Lower leg skin (tissue), 3 donors: ENCODE results near the gene NRGN.

Experiments
- CTCF ChIP-seq, 3 donors: fragments of 450-650 bp; IDR thresholded peaks; one replicate each; pipeline ENCODE4 v1.5.1; 2016; ENCODE audit warnings: antibody characterized with exemption in 3 of 3, mild to moderate bottlenecking in 3 of 3, moderate library complexity in 2 of 3
- POLR2A ChIP-seq, 2 donors: fragments of 450-650 bp; IDR thresholded peaks; one replicate each; pipeline ENCODE4 v1.6.1; 2016 to 2017; ENCODE audit warnings: antibody characterized with exemption in 2 of 2, mild to moderate bottlenecking in 1 of 2, moderate library complexity in 1 of 2

- TF ChIP-seq CTCF (IDR thresholded peaks at IDR 0.05): no peak
- no peak for TF ChIP-seq POLR2A (IDR thresholded peaks at IDR 0.05)
These were observed 7.0 kb downstream of the NRGN start for GRCh38 chr11:124746621-124747243.
